IPS-11a (cell line): ENCODE measurements around the gene SECISBP2.

ENCODE experiments used
- H3K4me3 ChIP-seq: one replicate; pipeline ENCODE4 v1.5.1; 2013; ENCODE audit warnings: low read depth, low read length, control low read depth

Gene SECISBP2

DNA sequence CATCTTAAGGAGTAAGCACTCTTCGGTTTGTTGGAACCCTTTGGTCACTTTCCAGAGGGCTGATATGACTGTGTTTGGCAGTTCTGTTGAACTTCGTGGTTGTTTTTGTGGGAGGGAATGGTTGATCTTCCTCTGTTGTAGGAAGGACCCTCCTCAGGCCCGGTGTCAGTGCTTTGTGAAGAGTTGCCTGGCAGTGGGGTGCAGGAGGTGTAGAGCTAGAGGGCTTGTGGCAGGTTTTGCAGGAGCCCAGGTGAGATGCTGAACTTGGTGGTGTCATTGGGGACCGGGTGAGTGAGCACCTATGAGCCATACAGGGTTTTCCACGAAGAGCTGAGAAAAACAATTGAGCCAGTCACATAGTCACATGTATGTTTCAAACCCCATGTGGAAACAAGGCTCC lies 27.2 kb downstream of the SECISBP2 start:
- no peak overlapping the region for H3K4me3 ChIP-seq

DNA sequence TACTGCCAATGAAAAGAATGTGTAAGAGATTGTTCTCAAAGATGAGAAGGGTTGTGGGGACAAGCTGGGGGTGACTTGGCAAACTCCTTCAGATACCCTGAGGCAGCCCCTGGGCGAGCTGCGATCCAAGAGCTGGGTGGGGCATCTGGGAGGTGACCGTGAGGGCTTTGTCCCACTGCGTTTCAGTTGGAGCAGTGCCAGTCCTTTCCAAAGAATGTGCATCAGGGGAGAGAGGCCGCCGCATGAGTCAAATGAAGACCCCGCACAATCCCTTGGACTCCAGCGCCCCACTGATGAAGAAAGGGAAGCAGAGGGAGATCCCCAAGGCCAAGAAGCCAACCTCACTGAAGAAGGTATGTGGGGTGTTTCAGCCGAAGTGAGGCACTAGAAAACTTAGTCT lies 28.4 kb downstream of the SECISBP2 start:
- H3K4me3 ChIP-seq = no peak overlapping the region

DNA sequence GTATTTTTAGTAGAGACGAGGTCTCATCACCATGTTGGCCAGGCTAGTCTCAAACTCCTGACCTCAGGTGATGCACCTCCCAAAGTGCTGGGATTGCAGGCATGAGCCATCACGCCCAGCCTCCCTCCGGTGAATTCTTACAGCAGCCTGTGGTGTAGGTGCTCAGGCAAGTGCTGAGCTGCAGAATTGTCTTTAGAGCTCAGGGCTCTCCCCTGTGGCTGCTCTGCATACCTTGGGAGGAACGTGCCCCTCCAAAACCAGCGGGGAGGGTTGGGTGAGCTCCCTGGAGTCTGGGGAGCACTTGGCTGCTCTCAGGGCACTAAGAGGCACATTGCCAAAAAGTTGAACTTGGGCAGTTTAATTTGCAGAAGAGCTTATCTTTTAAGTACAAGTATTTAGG lies 29.4 kb downstream of the SECISBP2 start:
- no peak overlapping the region for H3K4me3 ChIP-seq

DNA sequence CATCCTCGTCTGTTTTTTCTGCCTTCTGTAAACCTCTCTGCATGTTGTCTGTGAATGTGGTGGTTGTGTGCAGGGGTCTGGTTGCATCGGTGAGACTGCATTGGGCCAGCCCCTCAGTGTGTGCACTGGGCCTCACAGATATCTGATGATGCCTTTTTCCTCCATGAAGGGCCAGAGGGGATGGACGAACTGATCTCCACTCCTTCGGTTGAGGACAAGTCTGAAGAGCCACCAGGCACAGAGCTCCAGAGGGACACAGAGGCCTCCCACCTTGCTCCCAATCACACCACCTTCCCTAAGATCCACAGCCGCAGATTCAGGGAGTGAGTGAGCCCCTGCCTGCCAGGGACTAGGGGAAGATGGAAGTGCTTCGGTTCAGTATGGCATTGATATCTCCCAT lies 31.3 kb downstream of the SECISBP2 start:
- no peak overlapping the region for H3K4me3 ChIP-seq

DNA sequence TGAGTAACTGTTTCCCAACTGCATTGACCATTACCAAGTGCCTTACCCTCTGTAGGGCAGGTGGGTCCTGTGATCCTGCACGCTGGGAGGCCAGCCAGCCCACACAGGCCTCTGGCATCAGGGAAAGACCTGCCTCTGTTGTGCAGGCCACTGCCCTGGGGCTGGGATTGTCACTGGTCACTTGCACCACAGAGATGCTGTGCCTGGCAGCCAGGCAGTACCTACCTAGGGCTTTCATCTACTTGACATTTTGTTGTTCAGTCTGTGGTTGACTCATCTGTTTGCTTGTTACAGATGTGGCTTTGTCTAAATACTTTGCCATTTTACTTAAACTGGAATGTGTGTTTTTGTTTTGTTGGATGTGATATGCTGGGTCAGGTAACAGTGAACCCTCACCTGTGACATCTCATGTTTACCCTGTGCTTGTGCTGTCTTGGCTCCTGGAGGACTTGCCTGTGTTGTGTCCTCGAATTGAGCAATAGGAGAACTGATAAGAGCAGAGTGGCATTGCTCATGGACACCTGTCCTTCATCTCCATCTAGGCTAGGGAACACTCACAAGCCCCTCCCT lies 32.8 kb downstream of the SECISBP2 start:
- H3K4me3 ChIP-seq = no peak overlapping the region

DNA sequence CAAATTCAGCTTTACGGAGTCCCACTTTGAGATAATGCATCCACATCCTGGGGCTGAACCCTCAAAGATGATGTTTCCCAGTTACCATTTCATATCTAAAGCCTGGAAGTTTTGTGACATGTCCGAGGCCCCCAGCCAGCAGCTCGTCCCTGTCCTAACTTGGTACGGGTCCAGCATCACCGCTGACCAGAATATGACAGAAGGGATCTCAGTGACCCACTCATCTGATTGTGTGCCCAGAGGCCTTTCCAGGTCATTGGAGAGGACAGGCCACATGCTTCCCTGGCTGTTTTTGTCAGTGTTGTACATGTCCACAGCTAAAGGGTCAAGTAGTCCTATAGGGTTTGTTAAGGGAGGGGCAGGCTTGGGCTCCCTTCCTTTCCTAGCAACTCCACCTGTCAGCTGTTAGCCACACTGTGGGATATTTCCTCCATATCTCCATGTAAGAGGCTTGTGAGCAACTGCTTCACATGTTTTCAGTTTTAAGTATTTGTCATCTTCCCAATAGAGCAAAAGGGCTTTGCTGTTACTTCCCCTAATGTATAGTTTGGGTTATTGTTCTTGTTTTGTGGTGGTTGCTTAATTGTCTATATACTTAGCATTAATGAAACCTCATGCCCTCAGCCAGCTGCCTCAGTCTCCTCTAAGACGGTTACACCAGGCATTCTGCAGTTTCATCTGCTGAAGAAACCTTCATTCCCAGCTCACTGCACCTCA lies 33.4 kb downstream of the SECISBP2 start:
- no peak overlapping the region for H3K4me3 ChIP-seq

DNA sequence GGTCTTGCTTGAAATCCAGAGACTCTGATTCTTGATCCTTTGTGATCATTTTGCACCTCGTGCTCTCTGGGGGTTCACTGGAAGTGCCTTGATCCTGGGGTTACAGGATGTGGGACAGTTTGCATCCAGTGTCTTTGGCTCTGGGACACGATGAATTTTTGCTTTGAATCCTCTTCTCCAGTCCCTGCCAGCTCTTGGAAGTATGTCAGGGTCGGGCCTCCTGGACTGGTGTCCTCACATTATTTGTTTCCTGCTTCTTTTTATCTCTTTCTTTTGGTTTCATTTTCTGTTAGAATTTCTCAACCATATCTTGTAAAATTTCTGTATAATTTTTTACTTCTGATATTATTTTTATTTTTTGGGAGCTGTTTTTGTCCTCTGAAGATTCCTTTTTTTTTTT lies 34.2 kb downstream of the SECISBP2 start:
- H3K4me3 ChIP-seq = no peak overlapping the region

DNA sequence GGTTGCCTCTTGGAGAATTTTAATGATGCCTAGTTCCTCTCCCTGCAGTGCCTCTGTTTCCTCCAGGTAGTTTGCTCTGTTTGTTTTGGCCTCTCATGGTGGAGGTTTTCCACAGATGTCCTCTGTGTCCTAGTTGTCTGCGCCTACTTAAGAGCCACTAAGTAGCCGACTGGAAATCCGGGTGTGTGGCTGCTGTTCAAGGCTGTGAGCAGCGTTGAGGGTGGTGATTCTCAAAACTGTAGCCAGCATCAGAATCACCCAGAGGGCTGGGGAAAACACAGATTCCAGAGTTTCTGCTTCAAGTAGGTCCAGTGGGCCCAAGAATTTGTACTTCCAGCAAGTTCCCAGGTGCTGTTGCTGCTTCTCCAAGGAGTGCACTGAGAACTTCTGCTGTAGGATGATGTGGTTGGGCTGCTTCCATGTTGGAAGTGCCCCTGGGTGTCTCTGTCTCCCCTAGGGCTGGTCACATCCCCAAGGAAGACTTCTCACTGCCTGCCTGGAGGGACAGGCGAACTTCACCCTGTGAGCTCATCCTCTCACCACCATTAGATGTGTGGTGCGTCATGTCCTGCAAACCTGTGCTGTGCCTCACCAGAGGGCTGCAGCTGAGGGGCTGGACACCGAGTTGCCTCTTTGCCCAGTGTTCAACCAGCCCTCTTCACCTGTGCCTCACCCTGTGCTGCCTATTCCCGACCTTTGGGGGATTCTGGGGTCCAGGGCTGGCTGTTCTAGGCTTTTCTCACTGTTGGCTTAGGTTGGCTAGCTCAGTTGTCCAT lies 34.8 kb downstream of the SECISBP2 start:
- H3K4me3 ChIP-seq = no peak overlapping the region

DNA sequence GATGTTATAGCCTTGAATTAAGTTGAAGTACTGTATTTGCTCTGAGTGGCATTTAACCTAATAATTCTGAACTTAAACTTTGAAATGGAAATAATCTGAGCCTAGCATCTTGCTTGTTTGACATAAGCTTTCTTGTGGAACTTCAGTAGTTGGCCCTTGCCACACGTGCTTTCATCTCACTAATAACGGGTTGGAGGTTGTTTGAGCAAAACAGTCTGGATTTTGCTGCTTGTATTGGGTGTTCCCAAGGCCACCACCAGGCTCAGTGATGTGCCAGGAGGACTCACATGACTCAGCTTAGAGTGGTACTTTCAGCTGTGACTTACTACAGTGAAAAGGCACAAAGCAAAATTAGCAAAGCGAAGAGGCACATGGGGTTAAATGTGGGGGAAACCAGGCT lies 35.7 kb downstream of the SECISBP2 start:
- H3K4me3 ChIP-seq = no peak overlapping the region

DNA sequence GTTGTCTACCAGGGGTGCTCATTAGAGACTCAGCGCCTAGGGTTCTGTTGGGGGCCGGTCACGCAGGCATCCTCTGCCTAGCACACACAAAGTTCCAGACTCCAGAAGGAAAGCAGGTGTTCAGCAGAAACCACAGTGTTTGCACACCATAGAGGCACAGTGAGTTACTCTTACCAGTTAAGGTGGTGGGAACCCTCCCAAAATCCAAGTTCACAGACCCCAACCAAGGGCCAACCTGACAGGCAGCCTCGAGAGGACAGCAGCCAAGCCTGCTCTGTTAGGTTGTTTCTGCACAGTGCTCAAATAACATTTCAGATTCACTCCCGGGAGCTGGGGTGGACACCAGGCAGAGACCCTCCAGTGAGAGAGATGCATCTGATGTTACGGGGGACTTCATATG lies 36.2 kb downstream of the SECISBP2 start:
- no peak overlapping the region for H3K4me3 ChIP-seq

DNA sequence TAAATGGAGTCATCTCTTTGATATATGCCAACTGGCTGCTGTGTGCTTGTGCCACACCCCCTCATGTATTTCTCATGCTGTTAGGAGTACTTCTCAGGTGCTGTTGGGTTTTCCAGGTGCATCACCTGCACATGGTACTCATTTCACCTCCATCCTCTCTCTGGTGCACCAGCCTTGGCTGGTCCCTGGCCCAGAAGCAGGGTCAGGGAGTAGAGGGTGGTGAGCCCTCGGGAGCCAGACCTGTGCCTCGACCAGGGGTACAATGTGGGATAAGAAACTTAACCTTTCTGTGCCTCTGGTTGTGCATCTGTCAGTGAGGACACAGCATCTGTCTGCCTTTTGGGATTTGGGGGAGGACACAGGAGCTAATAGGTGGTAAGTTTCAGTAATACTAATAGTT lies 38.5 kb downstream of the SECISBP2 start:
- H3K4me3 ChIP-seq = no peak overlapping the region

DNA sequence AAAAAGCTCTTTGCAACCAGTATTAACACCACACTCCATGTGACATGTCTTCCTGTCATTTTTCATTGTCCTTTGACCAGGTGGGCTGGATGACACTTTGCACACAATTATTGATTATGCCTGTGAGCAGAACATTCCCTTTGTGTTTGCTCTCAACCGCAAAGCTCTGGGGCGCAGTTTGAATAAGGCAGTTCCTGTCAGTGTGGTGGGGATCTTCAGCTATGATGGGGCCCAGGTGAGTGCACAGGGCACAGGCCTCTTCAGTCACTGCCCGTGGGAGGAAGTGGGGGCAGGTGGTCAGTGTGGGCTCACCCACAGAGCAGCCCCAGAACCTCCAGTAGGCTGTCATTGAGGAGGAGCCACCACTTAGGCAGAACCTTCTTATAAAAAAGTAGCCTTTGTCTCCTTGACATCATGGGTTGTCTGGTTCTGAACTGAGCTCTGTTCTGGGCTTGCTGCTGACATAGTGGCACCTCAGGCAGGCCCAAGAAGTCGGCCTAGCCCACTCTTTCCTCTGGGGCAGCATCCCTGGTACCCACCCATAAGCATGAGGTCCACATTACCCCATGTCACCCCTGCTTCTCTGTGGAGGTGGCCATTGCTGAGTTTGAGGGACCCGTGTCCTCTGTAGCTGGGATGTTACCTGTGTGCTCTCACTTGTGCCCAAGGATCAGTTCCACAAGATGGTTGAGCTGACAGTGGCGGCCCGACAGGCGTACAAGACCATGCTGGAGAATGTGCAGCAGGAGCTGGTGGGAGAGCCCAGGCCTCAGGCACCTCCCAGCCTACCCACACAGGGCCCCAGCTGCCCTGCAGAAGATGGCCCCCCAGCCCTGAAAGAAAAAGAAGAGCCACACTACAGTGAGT lies 39.3 kb downstream of the SECISBP2 start:
- no peak overlapping the region for H3K4me3 ChIP-seq

DNA sequence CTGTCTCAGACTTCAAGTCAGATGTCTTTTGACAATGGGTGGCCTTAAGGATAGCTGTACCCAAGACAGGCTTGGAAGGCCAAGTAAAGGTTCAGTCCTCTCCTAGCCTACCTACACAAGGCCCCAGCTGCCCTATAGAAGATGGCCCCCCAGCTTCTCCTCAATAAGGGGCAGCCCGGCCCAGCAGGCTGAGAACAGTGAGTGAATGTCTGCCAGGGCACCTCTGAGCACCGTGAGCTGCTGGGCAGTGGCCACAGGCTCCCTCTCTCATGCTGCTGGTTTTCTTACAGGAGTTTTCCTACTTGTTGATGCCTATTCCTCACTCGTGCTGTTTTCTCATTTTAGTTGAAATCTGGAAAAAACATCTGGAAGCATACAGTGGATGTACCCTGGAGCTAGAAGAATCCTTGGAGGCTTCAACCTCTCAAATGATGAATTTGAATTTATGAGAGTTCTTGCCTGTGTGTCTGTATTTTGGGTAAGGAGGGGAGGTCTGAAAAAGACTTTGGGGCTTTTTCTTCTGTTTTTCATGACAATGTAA lies 40.1 kb downstream of the SECISBP2 start:
- no peak overlapping the region for H3K4me3 ChIP-seq

DNA sequence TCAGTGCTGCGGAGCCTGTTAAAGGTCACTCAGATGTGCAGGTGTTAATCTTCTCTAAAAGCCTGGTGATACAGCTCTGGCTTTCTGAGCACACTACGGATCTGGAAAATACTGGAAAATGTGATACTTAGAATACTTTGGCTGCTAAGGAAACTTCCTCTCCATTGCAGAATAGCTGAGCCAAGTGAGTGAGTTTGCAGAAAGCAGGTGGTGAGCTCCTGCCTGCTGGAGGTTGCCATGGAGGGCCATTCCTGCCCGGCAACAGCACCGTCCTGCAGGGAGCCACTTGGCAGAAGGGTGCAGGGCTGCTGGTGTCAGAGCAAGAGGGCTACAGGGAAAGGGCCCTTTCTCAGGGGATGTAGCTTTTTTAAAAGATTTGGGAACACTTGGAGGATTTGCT lies 40.7 kb downstream of the SECISBP2 start:
- H3K4me3 ChIP-seq = no peak overlapping the region

DNA sequence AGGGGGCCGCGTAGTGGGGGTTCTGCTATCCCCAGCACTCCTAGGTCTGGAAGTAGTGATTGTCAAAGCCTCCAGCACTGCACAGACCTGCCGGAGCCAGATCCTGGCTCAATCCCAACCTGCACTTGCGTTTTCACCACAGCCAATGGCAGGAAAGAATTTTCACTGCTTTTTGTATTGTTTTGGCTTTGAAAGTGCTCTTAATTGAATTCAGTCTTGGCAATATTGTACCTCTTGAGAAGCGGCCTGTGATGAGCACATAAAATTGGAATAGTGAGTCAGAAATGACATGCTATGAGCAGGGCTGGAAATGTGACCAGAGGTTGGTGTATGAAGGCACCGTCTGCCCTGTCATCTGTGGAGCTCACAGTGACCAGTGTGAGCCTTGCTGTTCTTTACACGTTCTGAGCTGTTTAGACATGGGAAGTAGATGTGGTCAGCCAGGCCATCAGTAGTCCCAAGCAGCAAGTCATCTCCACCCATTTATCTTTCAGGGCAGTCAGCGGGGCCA lies 41.5 kb downstream of the SECISBP2 start:
- no peak overlapping the region for H3K4me3 ChIP-seq

DNA sequence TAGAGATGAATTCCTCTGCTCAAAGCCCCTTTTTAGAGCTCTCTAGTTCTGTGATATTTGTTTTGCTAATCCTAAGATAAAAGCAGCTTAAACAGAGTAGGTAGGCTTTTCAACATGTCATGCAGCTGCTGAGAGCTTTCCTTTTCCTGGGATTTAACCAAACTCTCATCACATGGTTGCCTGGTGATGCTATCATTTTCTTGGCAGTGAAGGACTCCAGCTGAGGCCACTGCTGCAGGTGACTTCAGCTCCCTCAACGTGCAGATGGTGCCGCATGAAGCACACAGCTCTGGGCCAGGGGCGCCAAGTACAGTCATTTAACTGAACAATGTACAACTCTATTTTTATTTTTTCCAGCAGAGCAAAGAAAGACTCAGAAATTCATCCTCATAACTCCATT lies 42.2 kb downstream of the SECISBP2 start:
- H3K4me3 ChIP-seq = no peak overlapping the region

DNA sequence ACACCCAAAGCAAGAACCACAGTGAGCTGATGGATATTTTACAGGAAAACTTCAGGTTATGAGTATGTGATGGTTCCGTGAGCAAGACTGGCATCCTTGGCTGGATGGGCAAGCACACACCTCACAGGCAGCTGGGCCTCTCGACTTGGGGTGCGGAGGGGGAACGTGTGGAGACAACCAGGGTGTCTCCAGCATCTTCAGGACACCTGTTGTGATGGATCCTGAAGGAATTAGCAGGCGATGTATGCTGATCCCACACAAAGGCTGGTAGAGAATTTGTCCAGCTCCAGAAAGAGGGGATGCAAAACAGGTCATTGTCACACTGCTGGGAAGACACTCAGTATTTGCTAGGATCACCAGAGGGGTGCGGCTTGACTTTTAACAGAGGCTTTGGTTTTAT lies 42.7 kb downstream of the SECISBP2 start:
- H3K4me3 ChIP-seq = no peak overlapping the region

DNA sequence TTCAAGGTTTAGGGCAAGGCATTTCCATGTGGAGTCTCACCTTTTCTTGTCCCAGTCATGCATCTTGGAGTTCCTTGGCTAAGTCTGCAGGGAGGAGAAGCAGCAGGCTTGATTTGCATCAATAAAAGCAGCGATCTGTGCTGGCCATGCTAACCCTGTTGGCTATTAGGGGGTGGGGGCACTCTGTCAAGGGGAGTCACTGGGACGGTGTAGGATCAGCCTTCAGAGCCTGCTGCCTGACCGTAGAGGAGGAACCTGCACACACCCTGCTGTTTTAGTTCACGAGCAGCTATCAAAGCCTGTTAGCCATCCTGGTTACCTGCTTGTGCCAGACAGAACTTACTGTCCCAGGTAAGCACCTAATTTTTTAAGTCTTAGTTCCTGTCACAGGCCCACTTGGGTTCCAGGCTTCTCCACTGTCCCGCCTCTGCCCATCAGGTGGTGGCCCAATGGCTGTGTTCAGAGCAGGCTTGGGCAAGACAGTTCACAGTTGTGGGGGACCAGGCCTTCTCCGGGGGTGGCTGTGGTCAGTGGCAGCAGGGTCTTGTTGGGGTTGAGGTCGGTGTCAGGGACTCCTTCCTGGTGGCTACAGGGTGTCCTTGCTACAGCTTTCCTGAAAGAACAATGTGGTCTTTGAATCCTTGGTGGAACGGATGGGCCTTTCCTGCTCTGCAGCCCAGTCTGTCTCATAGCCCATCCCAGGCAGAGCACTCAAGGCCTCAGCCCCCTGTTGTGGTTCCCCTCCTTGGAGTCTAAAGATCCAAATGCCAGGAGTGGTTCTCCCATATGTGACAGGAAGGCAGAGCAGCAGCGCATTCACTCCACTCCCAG lies 43.7 kb downstream of the SECISBP2 start:
- H3K4me3 ChIP-seq = no peak overlapping the region

DNA sequence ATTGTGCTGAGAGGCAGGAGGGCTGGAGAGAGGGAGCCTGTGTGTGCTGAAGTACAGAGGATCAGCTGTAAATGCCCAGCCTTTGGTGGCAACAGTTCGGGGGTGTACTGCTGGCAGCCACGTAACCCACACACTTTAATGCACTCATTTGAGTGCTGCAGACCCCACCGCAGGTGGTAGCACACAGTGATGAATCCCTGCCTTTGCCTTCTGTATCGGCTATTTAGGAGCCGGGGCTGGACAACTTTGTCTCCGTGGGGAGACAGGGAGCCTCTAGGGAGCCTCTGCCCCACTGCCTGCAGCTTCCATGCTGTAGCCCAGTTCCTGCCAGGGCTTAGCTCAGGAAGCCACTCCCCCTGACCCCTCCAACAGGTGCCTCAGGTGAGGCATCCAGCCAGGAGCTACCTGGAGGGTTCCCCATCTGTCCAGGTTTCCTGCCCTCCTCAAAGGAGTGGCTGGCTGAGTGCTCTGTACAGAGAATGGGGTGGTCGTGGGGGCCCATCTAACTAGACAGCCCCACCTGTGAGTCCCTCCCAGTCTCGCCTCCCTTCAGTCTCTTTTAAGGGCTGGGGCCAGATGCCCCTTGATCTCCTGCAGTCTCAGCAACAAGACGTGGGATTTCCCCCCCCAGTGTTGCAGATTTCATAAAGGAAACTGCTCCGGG lies 44.5 kb downstream of the SECISBP2 start:
- H3K4me3 ChIP-seq = no peak overlapping the region

DNA sequence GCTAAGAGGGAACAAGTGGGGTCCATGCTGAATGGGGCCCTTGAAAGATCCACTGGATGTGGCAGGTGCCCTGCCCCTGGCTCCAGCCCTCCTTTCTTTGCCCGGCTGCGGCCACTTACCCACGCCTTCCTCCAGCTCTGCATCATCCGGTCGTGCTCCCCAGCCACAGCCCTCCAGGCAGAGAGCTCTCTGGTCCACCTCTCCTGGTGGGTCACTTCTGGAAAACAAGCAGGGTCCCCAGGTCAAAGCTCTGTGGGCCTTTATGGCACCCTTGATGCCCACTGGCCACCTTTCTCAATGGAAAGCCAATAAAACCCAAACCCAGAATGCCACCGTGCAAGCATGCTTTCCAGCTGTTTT lies 45.0 kb downstream of the SECISBP2 start:
- H3K4me3 ChIP-seq = no peak overlapping the region
